ENCODE data around the gene CD3D.

- TF ChIP-seq, protein P1, sequence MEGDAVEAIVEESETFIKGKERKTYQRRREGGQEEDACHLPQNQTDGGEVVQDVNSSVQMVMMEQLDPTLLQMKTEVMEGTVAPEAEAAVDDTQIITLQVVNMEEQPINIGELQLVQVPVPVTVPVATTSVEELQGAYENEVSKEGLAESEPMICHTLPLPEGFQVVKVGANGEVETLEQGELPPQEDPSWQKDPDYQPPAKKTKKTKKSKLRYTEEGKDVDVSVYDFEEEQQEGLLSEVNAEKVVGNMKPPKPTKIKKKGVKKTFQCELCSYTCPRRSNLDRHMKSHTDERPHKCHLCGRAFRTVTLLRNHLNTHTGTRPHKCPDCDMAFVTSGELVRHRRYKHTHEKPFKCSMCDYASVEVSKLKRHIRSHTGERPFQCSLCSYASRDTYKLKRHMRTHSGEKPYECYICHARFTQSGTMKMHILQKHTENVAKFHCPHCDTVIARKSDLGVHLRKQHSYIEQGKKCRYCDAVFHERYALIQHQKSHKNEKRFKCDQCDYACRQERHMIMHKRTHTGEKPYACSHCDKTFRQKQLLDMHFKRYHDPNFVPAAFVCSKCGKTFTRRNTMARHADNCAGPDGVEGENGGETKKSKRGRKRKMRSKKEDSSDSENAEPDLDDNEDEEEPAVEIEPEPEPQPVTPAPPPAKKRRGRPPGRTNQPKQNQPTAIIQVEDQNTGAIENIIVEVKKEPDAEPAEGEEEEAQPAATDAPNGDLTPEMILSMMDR (conservative IDR thresholded peaks at IDR 0.05; ENCODE audit: low read depth, low read length) = no peak
- TF ChIP-seq EZH2phosphoT487 (IDR thresholded peaks at IDR 0.05; ENCODE audit: borderline replicate concordance, low read length) (no peak), EZH2 (IDR thresholded peaks at IDR 0.05; ENCODE audit: low read length, unreplicated experiment) (no peak)
Measured at GRCh38 chr11:118383657-118384056, 41.2 kb upstream of the CD3D start.

Data from PC-3 (cell line).